Measurements from ENCODE around the gene COX20.

The COX20 gene

GRCh38 chr1:244833734-244834542 lies 1.5 kb upstream of the COX20 start:
- no peaks in the 10 kb centered on the region for H3K27me3 ChIP-seq (ENCODE audit: insufficient read depth, low read length)
- H3K4me1 ChIP-seq (ENCODE audit: insufficient read depth, low read length) = peaks cover 20% of the 10 kb centered on the region
- H2AFZ ChIP-seq (ENCODE audit: low read depth, low read length) = peak overlapping the region; percentile 6
- H3K9me3 ChIP-seq (ENCODE audit: low read length) = no peaks in the 10 kb centered on the region
- peaks cover 15% of the 10 kb centered on the region for H3K36me3 ChIP-seq (ENCODE audit: insufficient read depth, low read length)
- H3K4me3 ChIP-seq (ENCODE audit: low read length) = peak overlapping the region; percentile 71

DNA sequence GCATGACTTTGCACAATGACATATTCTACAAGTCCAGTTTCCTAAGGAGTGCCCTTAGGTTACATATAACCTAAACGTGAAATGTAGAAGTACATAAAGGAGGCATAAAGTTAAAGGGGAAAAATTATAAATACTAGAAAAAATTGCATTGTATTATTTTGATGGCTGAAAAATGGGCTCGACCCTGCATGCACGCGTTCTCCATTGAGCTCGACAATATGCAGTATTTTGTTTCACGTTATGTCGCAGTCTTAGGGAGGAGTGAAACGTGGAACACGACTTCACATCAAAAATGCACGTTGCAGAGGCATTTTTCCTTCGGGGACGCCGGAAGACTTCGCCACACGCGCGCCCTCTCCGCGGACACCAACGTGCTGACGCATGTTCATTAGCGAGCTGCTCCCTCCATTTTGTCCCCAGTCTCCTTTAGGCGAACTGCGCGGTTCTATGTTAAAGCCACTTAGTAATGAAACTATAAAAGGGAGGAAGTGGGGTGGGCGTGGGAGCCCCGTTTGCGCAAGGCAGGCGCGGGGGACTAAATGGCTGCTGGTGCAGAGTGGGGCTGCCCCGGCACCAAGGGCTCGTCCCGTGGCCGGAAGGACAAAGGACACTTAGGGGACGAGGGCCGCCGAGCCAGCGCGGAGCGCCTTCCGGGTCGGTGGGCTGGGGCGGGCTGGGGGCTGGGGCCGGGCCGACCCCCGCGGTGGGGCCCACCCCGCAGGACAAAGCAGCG lies 749 bp upstream of the COX20 start:
- Histone ChIP-seq H3K4me3 (ENCODE audit: low read length) (peak overlapping the region; percentile 71), H2AFZ (ENCODE audit: low read depth, low read length) (peak overlapping the region; percentile 6), H3K4me1 (ENCODE audit: insufficient read depth, low read length) (peaks cover 20% of the 10 kb centered on the region), H3K36me3 (ENCODE audit: insufficient read depth, low read length) (peaks cover 22% of the 10 kb centered on the region), H3K27me3 (ENCODE audit: insufficient read depth, low read length) (no peaks in the 10 kb centered on the region), H3K9me3 (ENCODE audit: low read length) (no peaks in the 10 kb centered on the region)

DNA sequence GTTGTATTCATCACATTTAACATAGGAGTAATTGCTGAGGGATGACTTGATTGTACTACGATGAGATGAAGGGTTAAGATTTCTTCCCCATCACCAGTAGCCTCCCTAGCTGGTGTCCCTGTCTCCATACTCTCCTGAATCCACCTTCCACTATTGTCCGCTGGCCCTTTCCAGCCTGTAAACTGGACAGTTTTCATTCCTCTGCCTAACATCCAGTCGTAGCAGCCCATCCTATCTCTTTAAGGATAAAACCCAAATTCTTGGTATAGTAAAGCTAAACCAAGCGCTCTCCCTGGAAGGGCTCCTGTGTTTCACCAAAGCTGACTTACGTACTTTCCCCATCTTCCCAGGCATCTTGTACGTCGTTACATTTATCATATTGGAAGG lies 670 bp downstream of the COX20 start:
- peaks cover 35% of the 10 kb centered on the region for H3K36me3 ChIP-seq (ENCODE audit: insufficient read depth, low read length)
- peak overlapping the region; percentile 71 for H3K4me3 ChIP-seq (ENCODE audit: low read length)
- no peaks in the 10 kb centered on the region for H3K27me3 ChIP-seq (ENCODE audit: insufficient read depth, low read length)
- no peaks in the 10 kb centered on the region for H3K9me3 ChIP-seq (ENCODE audit: low read length)
- H2AFZ ChIP-seq (ENCODE audit: low read depth, low read length) = no peak overlapping the region
- H3K4me1 ChIP-seq (ENCODE audit: insufficient read depth, low read length) = peaks cover 20% of the 10 kb centered on the region

GRCh38 chr1:244836584-244836983 lies 1.1 kb downstream of the COX20 start:
- H3K4me1 ChIP-seq (ENCODE audit: insufficient read depth, low read length) = peaks cover 20% of the 10 kb centered on the region
- peak overlapping the region; percentile 71 for H3K4me3 ChIP-seq (ENCODE audit: low read length)
- H2AFZ ChIP-seq (ENCODE audit: low read depth, low read length) = no peak overlapping the region
- peaks cover 40% of the 10 kb centered on the region for H3K36me3 ChIP-seq (ENCODE audit: insufficient read depth, low read length)
- no peaks in the 10 kb centered on the region for H3K9me3 ChIP-seq (ENCODE audit: low read length)
- no peaks in the 10 kb centered on the region for H3K27me3 ChIP-seq (ENCODE audit: insufficient read depth, low read length)

GRCh38 chr1:244837597-244838258 lies 2.3 kb downstream of the COX20 start:
- peaks cover 51% of the 10 kb centered on the region for H3K36me3 ChIP-seq (ENCODE audit: insufficient read depth, low read length)
- no peaks in the 10 kb centered on the region for H3K9me3 ChIP-seq (ENCODE audit: low read length)
- H3K4me1 ChIP-seq (ENCODE audit: insufficient read depth, low read length) = peaks cover 20% of the 10 kb centered on the region
- H3K4me3 ChIP-seq (ENCODE audit: low read length) = peak overlapping the region; percentile 21
- no peak overlapping the region for H2AFZ ChIP-seq (ENCODE audit: low read depth, low read length)
- no peaks in the 10 kb centered on the region for H3K27me3 ChIP-seq (ENCODE audit: insufficient read depth, low read length)

DNA sequence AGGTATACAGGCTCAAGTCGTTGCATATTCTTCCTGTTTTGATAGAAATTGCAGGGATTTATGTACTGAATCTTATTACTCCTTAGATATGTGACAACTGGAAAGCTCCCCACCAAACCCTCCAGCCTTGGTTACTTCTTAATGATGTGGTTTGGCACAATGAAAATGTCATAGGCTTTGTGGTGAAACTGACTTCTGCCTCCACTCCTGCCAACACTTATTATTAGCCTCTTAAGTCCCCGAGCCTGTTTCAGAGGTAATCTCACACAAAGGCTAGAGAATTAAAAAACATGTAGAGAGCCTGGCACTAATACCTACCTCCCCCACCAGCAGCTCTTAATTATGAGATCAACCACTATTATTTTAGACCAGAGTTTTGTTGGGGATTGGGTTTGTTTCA lies 4.2 kb downstream of the COX20 start:
- Histone ChIP-seq H2AFZ (ENCODE audit: low read depth, low read length) (no peak overlapping the region), H3K9me3 (ENCODE audit: low read length) (no peaks in the 10 kb centered on the region), H3K4me3 (ENCODE audit: low read length) (no peak overlapping the region), H3K4me1 (ENCODE audit: insufficient read depth, low read length) (peaks cover 17% of the 10 kb centered on the region), H3K27me3 (ENCODE audit: insufficient read depth, low read length) (no peaks in the 10 kb centered on the region), H3K36me3 (ENCODE audit: insufficient read depth, low read length) (peaks cover 68% of the 10 kb centered on the region)

- Histone ChIP-seq H2AFZ (ENCODE audit: low read depth, low read length) (no peak overlapping the region), H3K36me3 (ENCODE audit: insufficient read depth, low read length) (peaks cover 75% of the 10 kb centered on the region), H3K27me3 (ENCODE audit: insufficient read depth, low read length) (no peaks in the 10 kb centered on the region), H3K9me3 (ENCODE audit: low read length) (no peaks in the 10 kb centered on the region), H3K4me1 (ENCODE audit: insufficient read depth, low read length) (peaks cover 17% of the 10 kb centered on the region), H3K4me3 (ENCODE audit: low read length) (no peak overlapping the region)
Observed at GRCh38 chr1:244840219-244840794, 4.8 kb downstream of the COX20 start.

DNA sequence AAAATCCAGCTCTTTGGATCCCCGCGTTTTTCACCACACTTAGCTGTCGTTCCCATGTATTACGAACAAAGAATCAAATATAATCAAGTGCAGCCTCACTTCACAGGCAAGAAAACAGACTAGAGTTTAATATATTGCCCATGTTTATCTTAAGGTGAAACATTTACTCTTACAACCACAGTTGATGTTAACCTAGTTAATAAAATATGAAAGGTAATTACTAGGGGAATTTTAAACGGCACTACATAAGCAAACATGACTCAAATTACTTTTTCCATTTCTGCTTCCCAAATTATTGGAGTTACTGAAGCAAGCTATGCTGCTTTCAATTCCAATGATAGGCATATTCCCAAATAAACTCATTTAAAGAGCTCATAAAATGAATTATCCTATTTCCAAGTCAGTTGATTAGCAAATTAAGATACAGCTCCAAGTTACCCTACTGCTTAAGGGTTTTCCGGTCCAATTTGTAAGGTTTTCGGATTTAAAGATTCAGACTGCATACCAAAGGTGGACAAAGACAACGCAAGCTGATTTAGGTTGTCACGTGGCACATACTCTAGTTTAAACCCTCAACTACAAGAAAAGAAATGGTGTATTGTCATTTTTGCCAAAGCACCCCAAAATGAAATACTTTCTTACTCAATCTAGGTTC lies 5.9 kb downstream of the COX20 start:
- peaks cover 85% of the 10 kb centered on the region for H3K36me3 ChIP-seq (ENCODE audit: insufficient read depth, low read length)
- H3K4me1 ChIP-seq (ENCODE audit: insufficient read depth, low read length) = peaks cover 14% of the 10 kb centered on the region
- H3K4me3 ChIP-seq (ENCODE audit: low read length) = no peak overlapping the region
- no peaks in the 10 kb centered on the region for H3K27me3 ChIP-seq (ENCODE audit: insufficient read depth, low read length)
- no peaks in the 10 kb centered on the region for H3K9me3 ChIP-seq (ENCODE audit: low read length)
- no peak overlapping the region for H2AFZ ChIP-seq (ENCODE audit: low read depth, low read length)

DNA sequence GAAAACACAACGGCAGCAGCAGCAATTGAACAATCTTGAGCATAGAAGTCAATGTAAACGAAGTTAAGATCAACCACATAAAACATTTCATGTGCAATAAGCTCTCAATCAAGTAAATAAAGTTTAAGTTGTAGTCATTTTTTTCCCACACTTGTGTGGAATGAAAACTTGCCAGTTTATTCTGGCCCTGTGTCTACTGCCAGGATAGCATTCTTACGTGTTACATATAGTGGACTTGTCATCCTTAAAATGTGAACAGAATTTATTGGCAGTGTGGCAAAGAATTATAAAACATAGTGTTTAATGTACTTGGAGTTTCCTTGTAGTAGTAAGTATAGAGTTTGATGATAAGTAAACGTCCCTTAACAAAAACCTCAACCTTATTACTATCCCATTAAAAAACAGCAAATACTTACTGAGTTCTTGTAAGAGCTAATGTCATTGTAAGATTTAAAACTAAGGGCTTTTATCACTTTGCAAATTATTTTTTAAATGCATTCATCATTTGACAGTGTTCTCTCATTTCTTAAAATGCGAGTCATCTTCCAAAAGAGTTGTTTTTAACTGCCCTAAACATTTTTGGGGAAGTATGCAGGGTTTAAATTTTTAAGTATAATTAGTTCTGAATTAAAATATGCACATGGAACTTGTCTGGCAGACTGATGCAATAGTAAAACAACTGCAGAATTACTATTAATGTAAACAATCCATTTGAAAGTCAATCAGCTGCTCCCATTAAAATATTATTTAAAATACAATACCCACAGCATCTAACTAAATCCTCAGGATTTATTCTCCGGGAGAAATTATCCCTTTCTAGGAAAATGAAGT lies 7.9 kb downstream of the COX20 start:
- Histone ChIP-seq H3K36me3 (ENCODE audit: insufficient read depth, low read length) (peaks cover 94% of the 10 kb centered on the region), H3K4me1 (ENCODE audit: insufficient read depth, low read length) (no peaks in the 10 kb centered on the region), H3K9me3 (ENCODE audit: low read length) (no peaks in the 10 kb centered on the region), H3K27me3 (ENCODE audit: insufficient read depth, low read length) (no peaks in the 10 kb centered on the region), H3K4me3 (ENCODE audit: low read length) (no peak overlapping the region), H2AFZ (ENCODE audit: low read depth, low read length) (no peak overlapping the region)

DNA sequence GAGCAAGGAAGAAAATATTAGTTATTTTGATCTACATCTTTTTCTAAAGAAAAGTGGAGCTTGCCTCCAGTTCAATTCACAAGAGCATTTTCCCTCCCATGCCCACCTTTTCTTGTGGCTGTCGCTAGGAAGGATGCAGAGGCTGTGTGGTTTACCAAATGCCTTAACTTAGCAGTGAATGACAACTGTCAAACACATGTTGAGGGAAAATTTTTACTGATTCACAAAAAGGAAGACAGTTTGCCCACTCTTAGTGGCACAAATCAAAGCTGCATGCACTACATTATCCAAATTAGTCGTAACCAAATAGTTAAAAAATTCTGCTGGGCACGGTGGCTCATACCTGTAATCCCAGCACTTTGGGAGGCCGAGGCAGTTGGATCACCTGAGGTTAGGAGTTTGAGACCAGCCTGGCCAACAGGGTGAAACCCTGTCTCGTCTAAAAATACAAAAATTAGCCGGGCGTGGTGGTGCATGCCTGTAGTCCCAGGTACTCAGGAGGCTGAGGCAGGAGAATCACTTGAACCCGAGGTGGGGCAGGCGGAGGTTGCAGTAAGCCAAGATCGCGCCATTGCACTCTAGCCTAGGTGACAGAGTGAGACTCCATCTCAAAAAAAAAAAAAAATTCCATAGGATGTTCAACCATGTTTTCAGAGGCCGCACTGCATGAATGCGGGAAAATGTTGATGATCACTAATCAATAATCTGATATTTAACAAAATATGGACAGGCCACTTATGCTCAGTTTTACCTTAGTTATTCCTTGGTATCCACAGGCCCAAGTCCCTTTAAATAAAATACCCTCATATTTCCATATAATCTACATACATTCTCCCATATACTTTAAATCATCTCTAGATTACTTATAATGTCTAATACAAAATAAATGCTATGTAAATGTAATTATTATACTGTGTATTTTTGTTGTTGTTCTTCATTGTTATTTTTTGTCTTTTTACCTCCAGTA lies 9.0 kb downstream of the COX20 start:
- H3K4me3 ChIP-seq (ENCODE audit: low read length) = no peak overlapping the region
- H2AFZ ChIP-seq (ENCODE audit: low read depth, low read length) = no peak overlapping the region
- H3K9me3 ChIP-seq (ENCODE audit: low read length) = no peaks in the 10 kb centered on the region
- no peaks in the 10 kb centered on the region for H3K27me3 ChIP-seq (ENCODE audit: insufficient read depth, low read length)
- no peaks in the 10 kb centered on the region for H3K4me1 ChIP-seq (ENCODE audit: insufficient read depth, low read length)
- peaks cover 96% of the 10 kb centered on the region for H3K36me3 ChIP-seq (ENCODE audit: insufficient read depth, low read length)

DNA sequence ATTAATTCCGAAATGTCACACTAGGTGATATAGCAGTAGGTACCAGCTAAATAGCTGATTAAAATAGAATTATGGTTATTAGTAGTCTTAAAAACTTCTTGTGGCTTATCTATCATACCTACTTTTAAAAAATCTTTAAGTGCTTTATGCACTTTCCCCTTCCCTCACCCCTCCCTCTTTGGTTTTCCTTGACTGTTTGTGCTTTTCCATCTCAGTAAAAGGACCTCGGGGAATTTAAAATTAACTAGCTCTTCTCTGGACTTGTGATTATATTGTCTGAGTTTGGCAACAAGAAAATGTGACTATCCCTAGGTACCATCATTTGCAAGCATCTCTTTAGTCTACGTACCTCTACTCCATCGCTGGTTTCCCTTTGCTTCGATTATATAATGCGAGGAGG lies 11.2 kb downstream of the COX20 start:
- H2AFZ ChIP-seq (ENCODE audit: low read depth, low read length) = no peak overlapping the region
- H3K27me3 ChIP-seq (ENCODE audit: insufficient read depth, low read length) = no peaks in the 10 kb centered on the region
- no peaks in the 10 kb centered on the region for H3K9me3 ChIP-seq (ENCODE audit: low read length)
- H3K4me1 ChIP-seq (ENCODE audit: insufficient read depth, low read length) = no peaks in the 10 kb centered on the region
- peaks cover 95% of the 10 kb centered on the region for H3K36me3 ChIP-seq (ENCODE audit: insufficient read depth, low read length)
- no peak overlapping the region for H3K4me3 ChIP-seq (ENCODE audit: low read length)
